T-helper 2 cell treated with Interferon-gamma antibody and Interleukin-4, amounts not matched to agents 100 ng/mL and 5 ng/mL, for 36 hours (primary cell): ENCODE data around the gene HTRA2. TPM values are rescaled to one million over a fixed set of nuclear protein-coding genes. Genes with fewer than 3 reads are reported as not detected.
"Not testable (repeated sequence)": the region's sequence is repeated elsewhere in the genome, so short reads cannot be mapped to it uniquely, and the experiment has no call there.

ENCODE experiments used
- intact Hi-C: fragments of 100-400 bp; cut with micrococcal nuclease; formaldehyde crosslinking; loops from one replicate; pipeline ENCODE4 v1.15.1; 2023
- total RNA-seq: library from RNA; stranded (reverse); gene quantifications from 2 replicates; pipeline ENCODE4 v1.2.3, GENCODE V29; 2022

The HTRA2 gene
- total RNA-seq, 1 donor from 2014 or later: 48.1 TPM

GRCh38 chr2:74555610-74556103, 25.9 kb downstream of the HTRA2 start:
- intact Hi-C loops: loop anchor here (2.0 to 10.0 kb wide), 4 partner anchors 19 to 279 kb away; partner anchors contain the start of genes HK2 and PCGF1

- intact Hi-C loops: loop anchor here (10.0 kb wide), 1 partner anchor 279 kb away; the partner anchor contains the start of gene HK2
Observed at GRCh38 chr2:74556159-74556558, 26.4 kb downstream of the HTRA2 start.

GRCh38 chr2:74556831-74557370, 27.2 kb downstream of the HTRA2 start:
- intact Hi-C loops: loop anchor here (10.0 kb wide), 1 partner anchor 278 kb away; the partner anchor contains the start of gene HK2

- intact Hi-C loops: loop anchor here (10.0 kb wide), 1 partner anchor 276 kb away; the partner anchor contains the start of gene HK2
Observed at GRCh38 chr2:74558284-74559230, 28.8 kb downstream of the HTRA2 start.

GRCh38 chr2:74559912-74560311, 30.2 kb downstream of the HTRA2 start:
- intact Hi-C loops: loop anchor here (10.0 kb wide), 1 partner anchor 275 kb away; the partner anchor contains the start of gene HK2

- intact Hi-C loops: no loop called here
Observed at GRCh38 chr2:74560591-74560990, 30.9 kb downstream of the HTRA2 start.

- intact Hi-C loops: not testable (repeated sequence)
Observed at GRCh38 chr2:74561022-74561421, 31.3 kb downstream of the HTRA2 start.

- intact Hi-C loops: no loop called here
Observed at GRCh38 chr2:74562126-74562775, 32.5 kb downstream of the HTRA2 start.

GRCh38 chr2:74564222-74564621, 34.5 kb downstream of the HTRA2 start:
- intact Hi-C loops: no loop called here

GRCh38 chr2:74566076-74566753, 36.5 kb downstream of the HTRA2 start:
- intact Hi-C loops: no loop called here

GRCh38 chr2:74566754-74567085, 37.0 kb downstream of the HTRA2 start:
- intact Hi-C loops: no loop called here

- intact Hi-C loops: no loop called here
Observed at GRCh38 chr2:74567881-74568280, 38.1 kb downstream of the HTRA2 start.

GRCh38 chr2:74569686-74570085, 40.0 kb downstream of the HTRA2 start:
- intact Hi-C loops: no loop called here

- intact Hi-C loops: no loop called here
Observed at GRCh38 chr2:74571058-74571457, 41.3 kb downstream of the HTRA2 start.

GRCh38 chr2:74572178-74572925, 42.6 kb downstream of the HTRA2 start:
- intact Hi-C loops: no loop called here

- intact Hi-C loops: loop anchor here (2.0 kb wide), 1 partner anchor 19 kb away; the partner anchor contains the start of gene DOK1
Observed at GRCh38 chr2:74573747-74574562, 44.2 kb downstream of the HTRA2 start.

GRCh38 chr2:74575320-74575719, 45.6 kb downstream of the HTRA2 start:
- intact Hi-C loops: loop anchor here (2.0 kb wide), 1 partner anchor 21 kb away; the partner anchor contains the start of gene DOK1

- intact Hi-C loops: no loop called here
Observed at GRCh38 chr2:74576211-74576862, 46.6 kb downstream of the HTRA2 start.

GRCh38 chr2:74576863-74577229, 47.1 kb downstream of the HTRA2 start:
- intact Hi-C loops: no loop called here
